ENCODE results near the gene ANKRD6. TPM values are rescaled to one million over a fixed set of nuclear protein-coding genes. Genes with fewer than 3 reads are reported as not detected.

The ANKRD6 gene
- total and polyA plus RNA-seq, 8 donors = 14.1 to 50.7 (median 37.2) TPM

- Histone ChIP-seq H3K27ac (no peak overlapping the region), H3K36me3 (no peaks in the 10 kb centered on the region), H3K9me3 (no peaks in the 10 kb centered on the region), H3K4me1 (no peaks in the 10 kb centered on the region), H3K27me3 (no peaks in the 10 kb centered on the region), H3K4me3 (no peak overlapping the region)
- DNase-seq (no peak), ATAC-seq (no peak)
- intact Hi-C loops (cut with DNase I) = no loop called here
- no peak for TF ChIP-seq CTCF (IDR thresholded peaks at IDR 0.05)
Observed at GRCh38 chr6:89462503-89462902, 29.6 kb downstream of the ANKRD6 start.

GRCh38 chr6:89464295-89464694 lies 31.3 kb downstream of the ANKRD6 start:
- no peak for TF ChIP-seq CTCF (IDR thresholded peaks at IDR 0.05)
- intact Hi-C loops (cut with DNase I) = no loop called here
- no peak for ATAC-seq

GRCh38 chr6:89467437-89467836 lies 34.5 kb downstream of the ANKRD6 start:
- Histone ChIP-seq H3K27me3 (no peaks in the 10 kb centered on the region), H3K4me1 (no peaks in the 10 kb centered on the region), H3K4me3 (no peak overlapping the region), H3K27ac (no peak overlapping the region), H3K36me3 (no peaks in the 10 kb centered on the region), H3K9me3 (no peaks in the 10 kb centered on the region)
- DNase-seq = no peak
- intact Hi-C loops (cut with DNase I) = no loop called here
- no peak for TF ChIP-seq CTCF (IDR thresholded peaks at IDR 0.05)
- ATAC-seq = no peak

More at GRCh38 chr6:89464295-89464694, 31.3 kb downstream of the ANKRD6 start:
- no peaks in the 10 kb centered on the region for H3K36me3 ChIP-seq
- H3K27me3 ChIP-seq = no peaks in the 10 kb centered on the region
- no peak overlapping the region for H3K27ac ChIP-seq
- no peaks in the 10 kb centered on the region for H3K9me3 ChIP-seq
- no peaks in the 10 kb centered on the region for H3K4me1 ChIP-seq
- H3K4me3 ChIP-seq = no peak overlapping the region
- DNase-seq = no peak

GRCh38 chr6:89468998-89469397 lies 36.0 kb downstream of the ANKRD6 start:
- intact Hi-C loops (cut with DNase I) = no loop called here

GRCh38 chr6:89471287-89471867 lies 38.4 kb downstream of the ANKRD6 start:
- no peak for ATAC-seq
- intact Hi-C loops (cut with DNase I) = no loop called here
- TF ChIP-seq CTCF (IDR thresholded peaks at IDR 0.05) = no peak
- H3K27ac ChIP-seq = no peak overlapping the region
- H3K4me1 ChIP-seq = peaks cover 0 to 19% of the 10 kb centered on the region in 2 donors
- no peaks in the 10 kb centered on the region for H3K9me3 ChIP-seq
- H3K36me3 ChIP-seq = no peaks in the 10 kb centered on the region
- no peak overlapping the region for H3K4me3 ChIP-seq
- no peaks in the 10 kb centered on the region for H3K27me3 ChIP-seq
- DNase-seq = no peak

More at GRCh38 chr6:89468998-89469397, 36.0 kb downstream of the ANKRD6 start:
- Histone ChIP-seq H3K27ac (no peak overlapping the region), H3K4me3 (no peak overlapping the region), H3K9me3 (no peaks in the 10 kb centered on the region), H3K27me3 (no peaks in the 10 kb centered on the region), H3K36me3 (no peaks in the 10 kb centered on the region), H3K4me1 (no peaks in the 10 kb centered on the region)
- no peak for TF ChIP-seq CTCF (IDR thresholded peaks at IDR 0.05)
- DNase-seq = no peak
- no peak for ATAC-seq
